ENCODE measurements around the gene SMAD1.
"Not testable (repeated sequence)": the region's sequence is repeated elsewhere in the genome, so short reads cannot be mapped to it uniquely, and the experiment has no call there.

The SMAD1 gene

GRCh38 chr4:145566768-145567167 lies 85.1 kb downstream of the SMAD1 start:
- no peak for TF ChIP-seq CREB5 (CRISPR knock-in tag; IDR thresholded peaks at IDR 0.05; ENCODE audit: low read depth)
- no peak for TF ChIP-seq ZFP30 (CRISPR knock-in tag; IDR thresholded peaks at IDR 0.05)
- TF ChIP-seq ZNF565 (CRISPR knock-in tag; conservative IDR thresholded peaks at IDR 0.05; ENCODE audit: low read depth): no peak
- no peak for TF ChIP-seq TOX (CRISPR knock-in tag; IDR thresholded peaks at IDR 0.05; ENCODE audit: borderline replicate concordance)
- no peak for TF ChIP-seq ZC3H10 (CRISPR knock-in tag; IDR thresholded peaks at IDR 0.05)
- no peak for TF ChIP-seq TCF4 (CRISPR knock-in tag; IDR thresholded peaks at IDR 0.05; ENCODE audit: borderline replicate concordance)
- TF ChIP-seq CSRNP3 (CRISPR knock-in tag; IDR thresholded peaks at IDR 0.05): no peak
- no peak for TF ChIP-seq ARNTL (CRISPR knock-in tag; IDR thresholded peaks at IDR 0.05; ENCODE audit: borderline replicate concordance, low read depth)
- no peak for TF ChIP-seq PPARA (CRISPR knock-in tag; IDR thresholded peaks at IDR 0.05; ENCODE audit: borderline replicate concordance)
- TF ChIP-seq CSDC2 (CRISPR knock-in tag; IDR thresholded peaks at IDR 0.05): no peak
- no peak for TF ChIP-seq PATZ1 (CRISPR knock-in tag; IDR thresholded peaks at IDR 0.05; ENCODE audit: borderline replicate concordance)
- no peak for TF ChIP-seq ZFP3 (CRISPR knock-in tag; IDR thresholded peaks at IDR 0.05)
- no peak for TF ChIP-seq TSHZ2 (CRISPR knock-in tag; IDR thresholded peaks at IDR 0.05)
- TF ChIP-seq RARB (CRISPR knock-in tag; IDR thresholded peaks at IDR 0.05): no peak
- no peak for TF ChIP-seq ISL1 (CRISPR knock-in tag; IDR thresholded peaks at IDR 0.05)
- TF ChIP-seq ESRRG (CRISPR knock-in tag; IDR thresholded peaks at IDR 0.05): no peak
- TF ChIP-seq GLIS3 (CRISPR knock-in tag; IDR thresholded peaks at IDR 0.05): no peak
- peak; percentile 22; the same call in 2 of the 3 replicates for ATAC-seq

- no peak for ATAC-seq
Observed at GRCh38 chr4:145567516-145567915, 85.9 kb downstream of the SMAD1 start.

GRCh38 chr4:145574546-145574945 lies 92.9 kb downstream of the SMAD1 start:
- not testable (repeated sequence) for ATAC-seq

More at GRCh38 chr4:145567516-145567915, 85.9 kb downstream of the SMAD1 start:
- TF ChIP-seq PPARA (CRISPR knock-in tag; IDR thresholded peaks at IDR 0.05; ENCODE audit: borderline replicate concordance): no peak
- TF ChIP-seq CSRNP3 (CRISPR knock-in tag; IDR thresholded peaks at IDR 0.05): no peak
- TF ChIP-seq ZNF70 (CRISPR knock-in tag; IDR thresholded peaks at IDR 0.05): no peak
- no peak for TF ChIP-seq CSDC2 (CRISPR knock-in tag; IDR thresholded peaks at IDR 0.05)
- no peak for TF ChIP-seq ZNF8 (CRISPR knock-in tag; IDR thresholded peaks at IDR 0.05)

- ATAC-seq: no peak
- TF ChIP-seq OSR1 (CRISPR knock-in tag; IDR thresholded peaks at IDR 0.05) (no peak), RARB (CRISPR knock-in tag; IDR thresholded peaks at IDR 0.05) (no peak), PPARA (CRISPR knock-in tag; IDR thresholded peaks at IDR 0.05; ENCODE audit: borderline replicate concordance) (no peak), ISL1 (CRISPR knock-in tag; IDR thresholded peaks at IDR 0.05) (no peak), ZFP30 (CRISPR knock-in tag; IDR thresholded peaks at IDR 0.05) (no peak), POU6F1 (CRISPR knock-in tag; IDR thresholded peaks at IDR 0.05; ENCODE audit: borderline replicate concordance, low read depth) (no peak), ZC3H10 (CRISPR knock-in tag; IDR thresholded peaks at IDR 0.05) (no peak), ZNF70 (CRISPR knock-in tag; IDR thresholded peaks at IDR 0.05) (no peak), ZNF8 (CRISPR knock-in tag; IDR thresholded peaks at IDR 0.05) (no peak), TCF4 (CRISPR knock-in tag; IDR thresholded peaks at IDR 0.05; ENCODE audit: borderline replicate concordance) (no peak), ARNTL (CRISPR knock-in tag; IDR thresholded peaks at IDR 0.05; ENCODE audit: borderline replicate concordance, low read depth) (no peak), CSDC2 (CRISPR knock-in tag; IDR thresholded peaks at IDR 0.05) (no peak), CREB5 (CRISPR knock-in tag; IDR thresholded peaks at IDR 0.05; ENCODE audit: low read depth) (no peak), BACH2 (CRISPR knock-in tag; IDR thresholded peaks at IDR 0.05; ENCODE audit: borderline replicate concordance) (no peak)
Observed at GRCh38 chr4:145580906-145581305, 99.3 kb downstream of the SMAD1 start.
